Measurements from ENCODE around the gene GNPDA1. TPM values are rescaled to one million over a fixed set of nuclear protein-coding genes. Genes with fewer than 3 reads are reported as not detected.

The GNPDA1 gene
- total RNA-seq, 1 experiment from 2014 or later, result 85.5 TPM

DNA sequence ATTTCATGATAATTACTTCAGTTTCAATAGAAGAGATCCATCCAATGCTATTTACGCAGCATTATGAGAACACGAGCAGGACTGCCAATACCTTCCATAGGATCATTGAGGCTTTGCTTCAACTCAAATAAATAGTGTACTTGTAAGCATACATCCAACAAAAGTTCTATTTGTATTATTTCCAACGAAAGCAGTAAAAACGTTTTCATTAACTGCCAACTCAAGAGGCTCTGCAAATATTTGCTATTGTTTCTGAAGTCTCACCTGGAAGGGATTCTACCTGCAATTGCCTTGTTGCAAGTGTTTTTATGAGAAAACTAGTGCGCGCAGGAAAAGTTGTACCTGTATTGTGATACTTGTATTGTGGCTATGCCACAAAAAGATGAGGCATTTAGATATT lies 11.0 kb upstream of the GNPDA1 start:
- no peak for DNase-seq (ENCODE audit: low read depth)

- no peak for DNase-seq (ENCODE audit: low read depth)
These were observed 7.4 kb upstream of the GNPDA1 start for GRCh38 chr5:142020122-142020659.

DNA sequence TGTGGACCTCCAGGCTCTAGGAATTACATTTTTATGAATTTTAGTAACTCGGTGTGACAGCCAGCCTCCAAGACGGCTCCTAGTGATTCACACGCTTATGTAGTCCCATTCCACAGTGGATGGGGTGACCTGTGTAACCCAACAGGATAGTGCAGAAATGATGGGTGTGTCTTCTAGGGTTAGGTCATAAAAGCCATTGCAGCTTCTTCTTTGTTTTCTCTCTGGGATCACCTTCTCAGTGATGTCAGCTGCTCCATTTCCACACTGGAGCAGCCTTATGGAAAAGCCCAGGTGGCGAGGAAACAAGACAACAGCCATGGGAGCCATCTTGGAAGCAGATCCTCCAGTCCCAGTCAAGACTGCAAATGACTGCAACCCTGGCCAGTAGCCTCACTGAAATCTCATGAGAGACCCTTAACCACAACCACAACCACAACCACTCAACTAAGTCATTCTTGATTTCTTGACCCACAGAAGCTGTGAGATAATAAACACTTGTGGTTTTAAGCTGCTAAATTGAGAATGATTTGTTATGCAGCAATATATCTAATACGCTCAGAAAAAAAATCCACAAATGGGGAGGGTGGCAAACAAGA lies 5.1 kb upstream of the GNPDA1 start:
- peak; percentile 72 for DNase-seq (ENCODE audit: low read depth)

- DNase-seq (ENCODE audit: low read depth), result no peak
These were observed 3.7 kb upstream of the GNPDA1 start for GRCh38 chr5:142016556-142016955.

DNA sequence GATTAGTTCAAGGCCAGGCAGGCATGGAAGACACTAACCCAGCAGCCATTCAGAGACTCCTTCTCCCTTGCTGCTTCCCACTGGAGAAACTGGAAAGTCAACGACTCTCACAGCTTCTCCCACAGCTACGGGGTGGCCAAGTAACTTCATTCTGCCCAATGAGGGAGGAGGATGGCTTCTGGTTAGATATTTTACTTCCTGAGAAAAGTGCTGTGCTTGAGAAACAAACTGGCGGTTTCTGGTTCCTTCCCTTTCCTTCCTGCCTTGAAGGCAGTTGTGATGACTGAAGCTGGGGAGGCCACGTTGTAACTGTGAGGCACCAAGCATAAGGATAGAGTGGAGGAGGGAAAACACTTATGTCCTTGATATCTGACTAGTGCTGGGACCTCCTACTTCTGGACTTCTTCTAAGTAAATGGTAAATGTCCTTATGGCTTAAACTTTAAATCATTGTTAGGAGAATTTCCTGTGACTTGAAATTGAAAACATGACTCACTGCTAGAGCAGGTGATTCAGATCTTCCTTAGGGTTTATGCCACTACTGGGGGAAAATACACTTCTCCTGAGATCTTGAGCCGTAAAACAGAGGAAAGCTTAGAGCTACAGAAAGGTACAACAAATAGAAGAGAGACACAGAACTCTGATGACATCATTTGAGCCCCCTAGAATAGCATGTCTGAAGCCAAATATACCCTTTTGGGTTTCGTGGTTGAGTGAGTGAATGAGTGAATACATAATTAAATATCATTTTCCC lies 3.1 kb upstream of the GNPDA1 start:
- peak; percentile 82 for DNase-seq (ENCODE audit: low read depth)

DNA sequence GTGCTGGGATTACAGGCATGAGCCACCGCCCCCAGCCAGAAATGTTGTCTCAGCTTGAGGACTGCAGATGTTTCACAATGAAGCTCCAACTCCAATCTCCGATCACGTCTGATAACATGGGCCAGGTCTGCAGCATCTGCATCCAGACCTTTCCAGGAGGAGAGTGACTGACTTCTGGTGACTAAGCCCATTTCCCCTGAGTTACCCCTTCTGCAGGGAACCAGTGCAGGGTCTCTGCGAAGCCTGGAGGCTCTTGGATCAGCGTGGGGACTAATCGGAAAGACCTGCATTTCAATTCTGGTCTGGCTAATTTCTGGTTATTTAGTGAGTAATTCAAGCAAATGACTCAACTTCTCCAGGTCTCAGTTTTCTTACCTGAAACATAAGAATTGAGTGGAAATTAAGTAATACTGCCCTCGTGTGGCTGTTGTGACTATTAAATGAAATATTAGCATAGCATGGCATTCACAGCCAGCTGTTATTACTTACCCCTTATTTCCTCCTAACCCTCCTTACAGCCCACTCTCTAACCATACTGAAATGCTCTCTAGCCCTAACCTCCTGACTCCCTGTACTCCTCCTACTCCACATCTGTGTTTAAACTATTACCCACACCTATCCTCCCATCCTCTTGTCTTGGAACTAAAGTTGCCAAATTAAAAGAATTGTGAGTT lies 2.2 kb upstream of the GNPDA1 start:
- peak; percentile 85 for DNase-seq (ENCODE audit: low read depth)

- DNase-seq (ENCODE audit: low read depth), result peak; percentile 92
These were observed 1.1 kb upstream of the GNPDA1 start for GRCh38 chr5:142013734-142014521.

GRCh38 chr5:142012186-142012785 lies 541 bp downstream of the GNPDA1 start:
- DNase-seq (ENCODE audit: low read depth), result no peak

- DNase-seq (ENCODE audit: low read depth), result no peak
These were observed 1.1 kb downstream of the GNPDA1 start for GRCh38 chr5:142011572-142012185.

DNA sequence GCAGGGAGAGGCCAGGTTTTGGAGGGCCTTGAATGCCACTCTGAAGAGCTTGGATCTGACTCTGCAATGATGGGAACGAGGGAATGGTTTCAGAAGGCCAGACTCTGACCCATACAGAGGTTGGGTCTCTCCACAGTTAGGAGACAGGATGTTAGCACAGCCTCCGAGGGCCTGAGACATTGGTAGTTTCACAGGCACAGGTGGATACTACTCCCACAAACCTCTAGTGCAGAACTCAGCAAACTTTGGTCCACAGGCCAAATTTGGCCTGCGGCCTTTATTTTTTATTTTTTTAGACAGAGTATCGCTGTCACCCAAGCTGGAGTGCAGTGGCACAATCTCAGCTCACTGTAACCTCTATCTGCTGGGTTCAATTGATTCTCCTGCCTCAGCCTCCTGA lies 2.9 kb downstream of the GNPDA1 start:
- DNase-seq (ENCODE audit: low read depth), result no peak

DNA sequence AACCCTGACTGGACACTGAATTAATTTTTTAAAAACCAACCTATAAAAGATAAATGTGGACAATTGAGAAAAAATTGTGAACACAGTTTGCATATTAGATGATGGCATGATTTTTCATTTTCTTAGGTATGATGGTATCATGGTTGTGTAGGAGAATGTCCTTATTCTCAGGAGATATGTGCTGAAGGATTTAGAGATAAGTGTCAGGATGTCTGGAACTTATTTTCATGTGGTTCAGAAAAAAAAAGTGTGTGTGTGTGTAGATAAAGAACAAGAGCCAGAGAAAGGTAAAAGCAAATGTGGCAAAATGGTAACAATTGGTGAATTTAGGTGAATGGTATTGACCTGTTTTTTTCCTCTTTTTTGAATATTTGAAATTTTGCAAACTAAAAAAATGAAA lies 4.0 kb downstream of the GNPDA1 start:
- DNase-seq (ENCODE audit: low read depth), result no peak

DNA sequence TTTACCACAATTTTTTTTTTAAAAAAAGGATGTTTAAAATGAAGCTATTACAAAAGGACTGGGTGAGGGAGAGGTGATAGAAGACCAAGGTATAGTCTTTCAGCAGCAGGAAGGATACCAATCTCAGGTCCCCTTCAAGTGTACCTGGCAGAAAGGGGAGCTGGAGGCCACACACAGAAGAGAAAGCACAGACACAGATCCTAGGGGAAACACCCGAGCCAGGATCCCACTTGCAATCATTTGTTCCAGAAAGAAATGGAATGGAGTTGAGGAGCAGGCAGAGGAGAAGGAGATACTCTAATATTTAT lies 5.6 kb downstream of the GNPDA1 start:
- no peak for DNase-seq (ENCODE audit: low read depth)

DNA sequence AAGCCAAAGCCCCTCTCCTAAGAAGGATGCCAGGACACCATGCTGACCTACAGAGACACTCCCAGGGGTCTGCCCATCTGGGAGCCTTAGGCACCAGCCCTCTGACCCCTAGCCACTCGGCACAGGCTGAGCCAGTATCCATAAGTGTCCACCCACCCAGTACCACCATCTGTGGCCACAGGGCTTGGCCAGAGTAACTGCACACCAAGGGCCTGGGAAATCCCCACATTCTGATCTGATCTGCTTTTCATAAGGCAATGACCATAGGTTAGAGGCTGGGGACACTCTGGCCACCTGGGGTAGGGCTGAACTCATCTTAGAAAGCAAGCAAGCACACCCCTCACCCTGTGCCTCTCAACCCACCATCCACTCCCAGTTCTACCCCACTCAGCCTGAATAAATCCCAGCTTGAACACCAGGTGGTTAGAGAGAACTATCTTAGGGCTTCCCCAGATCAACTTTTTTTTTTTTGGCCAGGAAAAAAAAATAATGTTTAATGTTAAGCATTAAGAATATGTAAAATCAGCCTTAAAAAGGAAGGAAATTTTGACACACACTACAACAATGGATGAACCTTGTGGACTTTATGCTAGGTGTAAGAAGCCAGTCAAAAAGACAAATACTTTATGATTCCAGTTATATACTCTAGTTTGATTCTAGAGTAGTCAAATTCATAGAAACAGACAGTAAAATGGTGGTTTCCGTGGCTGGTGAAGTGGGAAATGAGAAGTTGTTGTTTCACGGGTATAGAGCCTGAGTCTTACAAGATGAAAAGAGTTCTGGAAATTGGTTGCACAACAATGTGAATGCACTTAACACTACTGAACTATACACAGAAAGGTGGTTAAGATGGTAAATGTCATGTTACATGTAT lies 6.2 kb downstream of the GNPDA1 start:
- no peak for DNase-seq (ENCODE audit: low read depth)

GRCh38 chr5:142003266-142003800 lies 9.5 kb downstream of the GNPDA1 start:
- no peak for DNase-seq (ENCODE audit: low read depth)

DNA sequence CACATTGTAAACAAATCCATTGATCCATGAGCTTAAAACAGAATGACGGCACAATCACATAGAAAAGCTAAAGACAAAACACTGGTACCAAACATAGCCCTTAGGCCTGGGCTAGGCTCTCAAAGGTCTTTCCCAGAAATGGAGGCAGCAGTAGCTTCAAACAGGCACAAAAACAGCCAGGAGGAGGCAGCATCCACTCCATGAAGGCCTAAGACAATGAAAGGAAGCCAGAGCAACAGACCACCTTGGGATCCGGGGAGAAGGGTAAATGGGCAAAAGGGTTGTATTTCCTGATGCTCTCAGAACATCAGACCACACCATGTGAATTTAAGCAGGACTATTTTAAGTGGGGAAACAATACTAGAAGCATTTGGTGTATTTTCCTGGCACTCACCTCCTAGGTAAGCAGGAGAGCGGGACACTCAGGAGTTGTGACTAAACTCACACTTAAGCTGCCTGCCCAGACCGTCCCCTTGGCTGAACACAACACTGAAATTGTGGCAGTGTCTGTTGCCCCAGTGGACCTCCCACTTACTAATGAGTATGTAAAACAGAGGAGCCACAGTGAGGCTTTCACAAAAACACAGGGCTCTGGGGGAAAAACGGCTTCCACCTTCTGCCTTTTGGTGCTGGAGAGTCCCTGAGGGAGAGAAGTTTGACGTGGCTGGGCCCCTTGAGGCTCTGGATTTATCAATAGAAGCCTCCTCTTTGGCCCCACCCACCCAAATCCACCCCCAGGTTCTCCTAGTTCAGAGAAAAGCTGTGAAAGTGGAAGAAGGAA lies 11.9 kb downstream of the GNPDA1 start:
- peak; percentile 14 for DNase-seq (ENCODE audit: low read depth)

- no peak for DNase-seq (ENCODE audit: low read depth)
These were observed 12.7 kb downstream of the GNPDA1 start for GRCh38 chr5:142000173-142000572.

GRCh38 chr5:141997358-141997960 lies 15.4 kb downstream of the GNPDA1 start:
- no peak for DNase-seq (ENCODE audit: low read depth)

GRCh38 chr5:141995656-141996055 lies 17.2 kb downstream of the GNPDA1 start:
- DNase-seq (ENCODE audit: low read depth), result no peak
